ENCODE data around the gene OR4D2. TPM values are rescaled to one million over a fixed set of nuclear protein-coding genes. Genes with fewer than 3 reads are reported as not detected.

OR4D2 gene
- total and polyA plus RNA-seq, 2 donors from 2014 or later = not detected

DNA sequence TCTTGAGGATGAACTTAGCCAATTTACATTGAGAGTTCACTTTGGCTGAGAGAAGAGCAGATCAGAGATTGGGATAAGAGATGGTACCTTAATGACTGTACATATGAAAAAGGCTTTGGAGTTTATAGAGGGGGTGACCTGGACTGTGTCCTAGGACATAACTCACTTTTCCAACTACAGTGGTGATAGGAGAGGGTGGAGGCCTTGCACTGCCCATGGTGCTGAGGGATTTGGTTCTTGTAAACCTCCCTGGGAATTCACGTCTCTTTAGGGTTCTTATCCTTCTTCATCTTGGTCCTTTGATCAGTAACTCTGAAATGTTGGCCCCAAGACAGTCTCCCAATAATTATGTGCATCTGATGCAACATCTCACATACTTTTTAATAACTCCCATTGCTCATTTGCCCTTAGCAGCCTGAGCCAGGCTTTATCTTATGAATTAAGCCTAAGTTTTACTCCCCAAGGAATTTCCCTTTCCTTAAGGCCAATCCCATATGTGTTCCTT lies 18.8 kb upstream of the OR4D2 start, which contains the start of gene OR4D1:
Gene OR4D1, plus strand, starts transcription at position 455 of the 505 bp plus-strand sequence. CDS start 6,770 bp downstream, outside the sequence.
- Histone ChIP-seq H3K27ac (ENCODE audit: low read depth in 2 of 2, low read length in 2 of 2) (no peak within 1 kb of the TSS), H3K9me3 (ENCODE audit: control insufficient read depth in 2 of 3, insufficient read depth in 1 of 3, low read length in 3 of 3) (peaks cover 0 to 20% (median 13%) of the 10 kb centered on the region in 3 donors), H3K9ac (ENCODE audit: low read length in 3 of 3) (no peak within 1 kb of the TSS), H3K36me3 (ENCODE audit: control insufficient read depth in 2 of 3, insufficient read depth in 3 of 3, low read length in 3 of 3) (no peaks in the 10 kb centered on the region), H3K4me1 (ENCODE audit: control insufficient read depth in 2 of 3, insufficient read depth in 2 of 3, low read depth in 1 of 3, low read length in 3 of 3) (no peaks in the 10 kb centered on the region), H3K4me3 (ENCODE audit: low read length in 3 of 3) (no peak within 1 kb of the TSS), H3K27me3 (ENCODE audit: control insufficient read depth, insufficient read depth, low read length) (peaks cover 7% of the 10 kb centered on the region)
- DNase-seq = no peak
- FAIRE-seq = no peak
- intact Hi-C loops (cut with DNase I) = no loop called here
- TF ChIP-seq, protein P1, sequence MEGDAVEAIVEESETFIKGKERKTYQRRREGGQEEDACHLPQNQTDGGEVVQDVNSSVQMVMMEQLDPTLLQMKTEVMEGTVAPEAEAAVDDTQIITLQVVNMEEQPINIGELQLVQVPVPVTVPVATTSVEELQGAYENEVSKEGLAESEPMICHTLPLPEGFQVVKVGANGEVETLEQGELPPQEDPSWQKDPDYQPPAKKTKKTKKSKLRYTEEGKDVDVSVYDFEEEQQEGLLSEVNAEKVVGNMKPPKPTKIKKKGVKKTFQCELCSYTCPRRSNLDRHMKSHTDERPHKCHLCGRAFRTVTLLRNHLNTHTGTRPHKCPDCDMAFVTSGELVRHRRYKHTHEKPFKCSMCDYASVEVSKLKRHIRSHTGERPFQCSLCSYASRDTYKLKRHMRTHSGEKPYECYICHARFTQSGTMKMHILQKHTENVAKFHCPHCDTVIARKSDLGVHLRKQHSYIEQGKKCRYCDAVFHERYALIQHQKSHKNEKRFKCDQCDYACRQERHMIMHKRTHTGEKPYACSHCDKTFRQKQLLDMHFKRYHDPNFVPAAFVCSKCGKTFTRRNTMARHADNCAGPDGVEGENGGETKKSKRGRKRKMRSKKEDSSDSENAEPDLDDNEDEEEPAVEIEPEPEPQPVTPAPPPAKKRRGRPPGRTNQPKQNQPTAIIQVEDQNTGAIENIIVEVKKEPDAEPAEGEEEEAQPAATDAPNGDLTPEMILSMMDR (IDR thresholded peaks at IDR 0.05; ENCODE audit: borderline replicate concordance, extremely low read depth, insufficient read depth) = no peak

DNA sequence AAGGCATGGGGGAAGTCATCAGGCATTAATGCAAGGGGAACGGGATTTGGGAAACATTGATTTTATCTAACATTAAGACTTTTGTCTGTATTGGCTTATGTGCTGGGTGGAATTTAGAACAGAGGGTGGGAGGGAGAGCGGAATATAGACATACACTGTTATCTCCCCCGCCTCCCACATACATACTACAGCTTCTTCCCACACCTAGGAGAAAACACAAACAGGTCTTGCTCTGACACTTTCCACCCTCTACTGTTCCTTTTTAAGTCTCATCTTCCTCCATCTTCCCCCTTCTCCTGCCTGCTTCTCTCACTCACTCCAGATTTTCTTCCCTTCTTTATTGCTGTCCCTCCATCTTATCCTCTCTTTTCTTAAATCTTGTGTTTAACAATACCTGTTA lies 18.2 kb upstream of the OR4D2 start:
- peaks cover 7% of the 10 kb centered on the region for H3K27me3 ChIP-seq (ENCODE audit: control insufficient read depth, insufficient read depth, low read length)
- no peak for FAIRE-seq
- intact Hi-C loops (cut with DNase I) = no loop called here

DNA sequence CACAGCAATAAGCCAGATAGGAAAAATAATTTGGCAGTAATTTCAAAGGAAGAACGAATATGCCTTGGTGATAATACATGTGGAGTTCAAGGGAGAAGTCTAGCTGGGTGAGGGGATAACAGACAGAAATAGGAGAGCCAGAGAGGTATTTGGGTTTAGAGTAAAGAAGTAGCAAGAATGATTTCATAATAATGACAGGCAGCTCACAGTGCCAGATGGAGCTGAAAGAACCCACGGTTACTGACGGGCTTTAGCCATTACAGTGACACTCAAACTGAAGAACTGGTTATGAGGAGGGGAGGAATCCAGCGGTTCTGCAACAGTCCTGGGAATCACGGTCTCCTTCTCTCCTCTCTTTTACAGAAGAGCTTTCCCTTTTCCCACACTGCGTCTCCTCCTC lies 16.4 kb upstream of the OR4D2 start:
- no peak overlapping the region for H3K4me3 ChIP-seq (ENCODE audit: low read length in 3 of 3)
- intact Hi-C loops (cut with DNase I) = no loop called here
- H3K9me3 ChIP-seq (ENCODE audit: control insufficient read depth in 2 of 3, insufficient read depth in 1 of 3, low read length in 3 of 3) = peaks cover 0 to 6% (median 6%) of the 10 kb centered on the region in 3 donors
- FAIRE-seq = no peak
- no peak overlapping the region for H3K27ac ChIP-seq (ENCODE audit: low read depth in 2 of 2, low read length in 2 of 2)
- no peaks in the 10 kb centered on the region for H3K36me3 ChIP-seq (ENCODE audit: control insufficient read depth in 2 of 3, insufficient read depth in 3 of 3, low read length in 3 of 3)
- H3K4me1 ChIP-seq (ENCODE audit: control insufficient read depth in 2 of 3, insufficient read depth in 2 of 3, low read depth in 1 of 3, low read length in 3 of 3) = no peaks in the 10 kb centered on the region
- TF ChIP-seq, protein P1 (IDR thresholded peaks at IDR 0.05; ENCODE audit: borderline replicate concordance, extremely low read depth, insufficient read depth) = no peak
- peaks cover 7% of the 10 kb centered on the region for H3K27me3 ChIP-seq (ENCODE audit: control insufficient read depth, insufficient read depth, low read length)
- H3K9ac ChIP-seq (ENCODE audit: low read length in 3 of 3) = no peak overlapping the region
- no peak for DNase-seq

More for the DNA sequence above, 18.2 kb upstream of the OR4D2 start:
- TF ChIP-seq, protein P1 (IDR thresholded peaks at IDR 0.05; ENCODE audit: borderline replicate concordance, extremely low read depth, insufficient read depth) = no peak
- no peak overlapping the region for H3K4me3 ChIP-seq (ENCODE audit: low read length in 3 of 3)
- no peak overlapping the region for H3K9ac ChIP-seq (ENCODE audit: low read length in 3 of 3)
- H3K4me1 ChIP-seq (ENCODE audit: control insufficient read depth in 2 of 3, insufficient read depth in 2 of 3, low read depth in 1 of 3, low read length in 3 of 3) = no peaks in the 10 kb centered on the region
- DNase-seq = no peak
- H3K9me3 ChIP-seq (ENCODE audit: control insufficient read depth in 2 of 3, insufficient read depth in 1 of 3, low read length in 3 of 3) = peaks cover 0 to 20% (median 13%) of the 10 kb centered on the region in 3 donors
- no peak overlapping the region for H3K27ac ChIP-seq (ENCODE audit: low read depth in 2 of 2, low read length in 2 of 2)
- no peaks in the 10 kb centered on the region for H3K36me3 ChIP-seq (ENCODE audit: control insufficient read depth in 2 of 3, insufficient read depth in 3 of 3, low read length in 3 of 3)

DNA sequence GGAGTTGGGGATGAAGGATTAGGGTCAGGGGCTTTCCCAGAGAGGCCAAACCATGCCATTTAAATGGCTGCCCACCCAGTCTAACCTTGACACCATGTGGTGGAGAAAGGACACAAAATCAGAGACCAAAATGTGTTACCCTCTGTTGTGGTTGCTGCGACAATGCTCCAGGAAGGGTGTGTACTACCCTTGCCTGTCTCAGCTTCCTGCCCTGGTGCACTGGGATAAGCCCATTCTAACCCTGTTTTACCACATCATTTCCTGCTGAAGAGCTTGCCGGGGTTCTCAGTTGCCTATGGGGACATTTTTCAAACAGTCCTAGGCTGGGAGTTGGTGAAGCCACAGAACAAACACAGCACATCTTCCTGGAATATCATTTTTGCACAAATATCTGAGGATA lies 13.7 kb upstream of the OR4D2 start:
- TF ChIP-seq, protein P1 (IDR thresholded peaks at IDR 0.05; ENCODE audit: borderline replicate concordance, extremely low read depth, insufficient read depth) = no peak
- Histone ChIP-seq H3K9me3 (ENCODE audit: control insufficient read depth in 2 of 3, insufficient read depth in 1 of 3, low read length in 3 of 3) (no peaks in the 10 kb centered on the region), H3K27me3 (ENCODE audit: control insufficient read depth, insufficient read depth, low read length) (peaks cover 20% of the 10 kb centered on the region), H3K4me1 (ENCODE audit: control insufficient read depth in 2 of 3, insufficient read depth in 2 of 3, low read depth in 1 of 3, low read length in 3 of 3) (no peaks in the 10 kb centered on the region), H3K4me3 (ENCODE audit: low read length in 3 of 3) (no peak overlapping the region), H3K9ac (ENCODE audit: low read length in 3 of 3) (no peak overlapping the region), H3K27ac (ENCODE audit: low read depth in 2 of 2, low read length in 2 of 2) (no peak overlapping the region), H3K36me3 (ENCODE audit: control insufficient read depth in 2 of 3, insufficient read depth in 3 of 3, low read length in 3 of 3) (no peaks in the 10 kb centered on the region)
- intact Hi-C loops (cut with DNase I) = no loop called here
- DNase-seq = no peak
- no peak for FAIRE-seq
